ENCODE measurements around the gene UNC5C. TPM values are rescaled to one million over a fixed set of nuclear protein-coding genes. Genes with fewer than 3 reads are reported as not detected.

Gene UNC5C
- total and polyA plus RNA-seq, 4 donors, result 0.27 to 1.2 (median 0.78) TPM

- Histone ChIP-seq H3K27ac (ENCODE audit: low read depth in 1 of 2, low read length in 2 of 2) (no peak overlapping the region), H3K36me3 (ENCODE audit: control insufficient read depth in 4 of 4, insufficient read depth in 3 of 4, low read depth in 1 of 4, low read length in 3 of 4) (no peaks in the 10 kb centered on the region), H3K4me1 (ENCODE audit: control insufficient read depth in 4 of 4, insufficient read depth in 4 of 4, low read length in 3 of 4) (no peaks in the 10 kb centered on the region), H3K9ac (ENCODE audit: low read depth in 1 of 2, low read length in 2 of 2) (no peak overlapping the region), H3K27me3 (ENCODE audit: control insufficient read depth in 4 of 4, insufficient read depth in 4 of 4, low read length in 3 of 4) (no peaks in the 10 kb centered on the region), H3K4me3 (ENCODE audit: low read depth in 1 of 3, low read length in 3 of 3) (no peak overlapping the region), H3K9me3 (ENCODE audit: control insufficient read depth in 4 of 4, low read length in 3 of 4) (no peaks in the 10 kb centered on the region)
- DNase-seq (ENCODE audit: low spot score), result no peak
- 69% methylated on average over 3 of the region's 3 CpGs for WGBS
- TF ChIP-seq ATF3 (IDR thresholded peaks at IDR 0.05) (no peak), GABPA (IDR thresholded peaks at IDR 0.05 in 1 of 2, conservative IDR thresholded peaks at IDR 0.05 in 1 of 2) (no peak), JUND (IDR thresholded peaks at IDR 0.05) (no peak), FOXA1 (IDR thresholded peaks at IDR 0.05) (no peak), FOXA2 (IDR thresholded peaks at IDR 0.05) (no peak), ZBTB33 (IDR thresholded peaks at IDR 0.05) (no peak), TAF1 (conservative IDR thresholded peaks at IDR 0.05) (no peak), HNF4G (IDR thresholded peaks at IDR 0.05) (no peak)
Observed at GRCh38 chr4:95417531-95417930, 131.2 kb downstream of the UNC5C start.

GRCh38 chr4:95415346-95415771, 133.4 kb downstream of the UNC5C start:
- no peak for DNase-seq (ENCODE audit: low spot score)
- Histone ChIP-seq H3K9me3 (ENCODE audit: control insufficient read depth in 4 of 4, low read length in 3 of 4) (no peaks in the 10 kb centered on the region), H3K27me3 (ENCODE audit: control insufficient read depth in 4 of 4, insufficient read depth in 4 of 4, low read length in 3 of 4) (no peaks in the 10 kb centered on the region), H3K36me3 (ENCODE audit: control insufficient read depth in 4 of 4, insufficient read depth in 3 of 4, low read depth in 1 of 4, low read length in 3 of 4) (no peaks in the 10 kb centered on the region), H3K4me1 (ENCODE audit: control insufficient read depth in 4 of 4, insufficient read depth in 4 of 4, low read length in 3 of 4) (no peaks in the 10 kb centered on the region), H3K27ac (ENCODE audit: low read depth in 1 of 2, low read length in 2 of 2) (no peak overlapping the region), H3K4me3 (ENCODE audit: low read depth in 1 of 3, low read length in 3 of 3) (no peak overlapping the region), H3K9ac (ENCODE audit: low read depth in 1 of 2, low read length in 2 of 2) (no peak overlapping the region)
- WGBS, result 45% methylated on average over 3 of the region's 3 CpGs
- TF ChIP-seq JUND (IDR thresholded peaks at IDR 0.05), result no peak
- TF ChIP-seq EGR1 (IDR thresholded peaks at IDR 0.05; ENCODE audit: low read depth in 2 of 2), result no peak
- TF ChIP-seq HNF4A (conservative IDR thresholded peaks at IDR 0.05), result no peak
- no peak for TF ChIP-seq TAF1 (conservative IDR thresholded peaks at IDR 0.05)
- no peak for TF ChIP-seq RXRA (IDR thresholded peaks at IDR 0.05)

- H3K36me3 ChIP-seq (ENCODE audit: control insufficient read depth in 4 of 4, insufficient read depth in 3 of 4, low read depth in 1 of 4, low read length in 3 of 4), result no peaks in the 10 kb centered on the region
- H3K27me3 ChIP-seq (ENCODE audit: control insufficient read depth in 4 of 4, insufficient read depth in 4 of 4, low read length in 3 of 4), result no peaks in the 10 kb centered on the region
- no peak overlapping the region for H3K27ac ChIP-seq (ENCODE audit: low read depth in 1 of 2, low read length in 2 of 2)
- H3K4me1 ChIP-seq (ENCODE audit: control insufficient read depth in 4 of 4, insufficient read depth in 4 of 4, low read length in 3 of 4), result no peaks in the 10 kb centered on the region
- H3K9me3 ChIP-seq (ENCODE audit: control insufficient read depth in 4 of 4, low read length in 3 of 4), result no peaks in the 10 kb centered on the region
- H3K4me3 ChIP-seq (ENCODE audit: low read depth in 1 of 3, low read length in 3 of 3), result no peak overlapping the region
- H3K9ac ChIP-seq (ENCODE audit: low read depth in 1 of 2, low read length in 2 of 2), result no peak overlapping the region
- 52% methylated on average over 4 of the region's 4 CpGs for WGBS
- no peak for DNase-seq (ENCODE audit: low spot score)
- TF ChIP-seq JUND (IDR thresholded peaks at IDR 0.05) (no peak), NR2F2 (IDR thresholded peaks at IDR 0.05) (no peak), HNF4A (conservative IDR thresholded peaks at IDR 0.05) (no peak), GABPA (IDR thresholded peaks at IDR 0.05 in 1 of 2, conservative IDR thresholded peaks at IDR 0.05 in 1 of 2) (no peak), YY1 (IDR thresholded peaks at IDR 0.05) (no peak), REST (IDR thresholded peaks at IDR 0.05) (no peak), MAX (IDR thresholded peaks at IDR 0.05) (no peak), TAF1 (conservative IDR thresholded peaks at IDR 0.05) (no peak), CTCF (IDR thresholded peaks at IDR 0.05; ENCODE audit: low read depth, low read length, missing input control) (no peak), RXRA (IDR thresholded peaks at IDR 0.05) (no peak), ZBTB33 (IDR thresholded peaks at IDR 0.05) (no peak), SP1 (IDR thresholded peaks at IDR 0.05) (no peak), FOXA1 (IDR thresholded peaks at IDR 0.05) (no peak)
Observed at GRCh38 chr4:95411371-95412088, 137.2 kb downstream of the UNC5C start.
